Thyroid gland (tissue), 4 donors: ENCODE data around the gene STYXL1. TPM values are rescaled to one million over a fixed set of nuclear protein-coding genes. Genes with fewer than 3 reads are reported as not detected.
"Not testable (repeated sequence)": the region's sequence is repeated elsewhere in the genome, so short reads cannot be mapped to it uniquely, and the experiment has no call there.

Source experiments
- DNase-seq, 2 donors: peaks; one replicate each; pipeline ENCODE4 v3.0.0-alpha.2; 2019
- H3K27ac ChIP-seq, 3 donors: fragments of 200-600 bp; sonication (generic); 1 replicate in 2 of 3; 2 replicates in 1 of 3; pipeline ENCODE4 v1.5.1; 2016 to 2019; ENCODE audit warnings: mild to moderate bottlenecking in 1 of 3, moderate library complexity in 1 of 3
- H3K27me3 ChIP-seq: fragments of 200-600 bp; sonication (generic); one replicate; pipeline ENCODE4 v1.5.1; 2019
- H3K36me3 ChIP-seq, 2 donors: fragments of 200-600 bp; sonication (generic); one replicate each; pipeline ENCODE4 v1.5.1; 2016 to 2019
- H3K4me1 ChIP-seq, 2 donors: fragments of 200-600 bp; sonication (generic); one replicate each; pipeline ENCODE4 v1.5.1; 2017 to 2019
- H3K4me3 ChIP-seq, 3 donors: fragments of 200-600 bp; sonication (generic); replicated peaks in 1 of 3; 1 replicate in 2 of 3; 2 replicates in 1 of 3; pipeline ENCODE4 v1.5.1; 2016; ENCODE audit warnings: mild to moderate bottlenecking in 1 of 3
- H3K9me3 ChIP-seq: fragments of 200-600 bp; sonication (generic); one replicate; pipeline ENCODE4 v1.5.1; 2017
- CTCF ChIP-seq, 6 experiments: fragments of 200-600 bp in 3 of 6; fragments of 450-650 bp in 3 of 6; sonication (generic) in 3 of 6; IDR thresholded peaks; one replicate each; pipeline ENCODE4 v1.5.1; 2016 to 2019; ENCODE audit warnings: antibody characterized with exemption in 6 of 6, mild to moderate bottlenecking in 2 of 6, inconsistent platforms in 1 of 6, moderate library complexity in 1 of 6
- POLR2A ChIP-seq, 2 donors: fragments of 450-650 bp; IDR thresholded peaks; one replicate each; pipeline ENCODE4 v1.6.1; 2017; ENCODE audit warnings: antibody characterized with exemption in 2 of 2, mild to moderate bottlenecking in 2 of 2, moderate library complexity in 1 of 2
- WGBS, 2 donors: methylation state at CpG; one replicate each; pipeline ENCODE4 v1.1.5; 2017; 5-methylcytosine and 5-hydroxymethylcytosine counted together
- intact Hi-C: fragments of 100-400 bp; cut with DNase I; formaldehyde crosslinking; loops from one replicate; pipeline ENCODE4 v1.15.1; 2023
- total RNA-seq, 4 donors: library from RNA; depleted of rRNA; stranded (reverse); fragments of >200 nt; gene quantifications; one replicate each; pipeline ENCODE4 v1.2.3, GENCODE V29; 2016

The STYXL1 gene
- total RNA-seq, 4 donors from 2014 or later: 14.5 to 53.7 (median 29.1) TPM

GRCh38 chr7:76053461-76053860, 5.7 kb upstream of the STYXL1 start:
- intact Hi-C loops: no loop called here
- 77 to 83% methylated on average over 6 of the region's 6 CpGs for WGBS, 2 donors
- no peaks in the 10 kb centered on the region for H3K27me3 ChIP-seq
- TF ChIP-seq POLR2A (IDR thresholded peaks at IDR 0.05) (no peak), CTCF (IDR thresholded peaks at IDR 0.05) (no peak)
- DNase-seq: no peak
- peaks cover 6 to 13% of the 10 kb centered on the region in 2 donors for H3K4me1 ChIP-seq
- no peak overlapping the region for H3K27ac ChIP-seq
- H3K4me3 ChIP-seq: no peak overlapping the region
- H3K9me3 ChIP-seq: no peaks in the 10 kb centered on the region
- peaks cover 11 to 22% of the 10 kb centered on the region in 2 donors for H3K36me3 ChIP-seq

- H3K27me3 ChIP-seq, DNase-seq, H3K4me3 ChIP-seq, H3K9me3 ChIP-seq, intact Hi-C loops, H3K27ac ChIP-seq: not testable (repeated sequence)
- WGBS, 2 donors: 92 to 96% methylated on average over 8 of the region's 8 CpGs
- Histone ChIP-seq H3K36me3 (peaks cover 3 to 14% of the 10 kb centered on the region in 2 donors), H3K4me1 (peaks cover 6 to 13% of the 10 kb centered on the region in 2 donors)
Measured at GRCh38 chr7:76052681-76053080, 4.9 kb upstream of the STYXL1 start.

GRCh38 chr7:76051840-76052239, 4.0 kb upstream of the STYXL1 start:
- WGBS, 2 donors: 90 to 93% methylated on average over 4 of the region's 4 CpGs

GRCh38 chr7:76050545-76050944, 2.7 kb upstream of the STYXL1 start:
- Histone ChIP-seq H3K27me3 (no peaks in the 10 kb centered on the region), H3K27ac (no peak overlapping the region), H3K4me1 (peaks cover 6 to 19% of the 10 kb centered on the region in 2 donors), H3K9me3 (no peaks in the 10 kb centered on the region), H3K4me3 (no peak overlapping the region), H3K36me3 (peaks cover 0 to 2% of the 10 kb centered on the region in 2 donors)
- WGBS, 2 donors: 84 to 98% methylated on average over 5 of the region's 5 CpGs
- intact Hi-C loops: no loop called here
- TF ChIP-seq POLR2A (IDR thresholded peaks at IDR 0.05) (no peak), CTCF (IDR thresholded peaks at IDR 0.05) (no peak)
- DNase-seq: no peak

More at GRCh38 chr7:76051840-76052239, 4.0 kb upstream of the STYXL1 start:
- peaks cover 0 to 6% of the 10 kb centered on the region in 2 donors for H3K36me3 ChIP-seq
- TF ChIP-seq POLR2A (IDR thresholded peaks at IDR 0.05) (no peak), CTCF (IDR thresholded peaks at IDR 0.05) (no peak)
- no peaks in the 10 kb centered on the region for H3K9me3 ChIP-seq
- intact Hi-C loops: no loop called here
- H3K27me3 ChIP-seq: no peaks in the 10 kb centered on the region
- DNase-seq: no peak
- H3K4me3 ChIP-seq: no peak overlapping the region
- H3K4me1 ChIP-seq: peaks cover 6 to 14% of the 10 kb centered on the region in 2 donors
- H3K27ac ChIP-seq: no peak overlapping the region

GRCh38 chr7:76049295-76049694, 1.5 kb upstream of the STYXL1 start:
- TF ChIP-seq POLR2A (IDR thresholded peaks at IDR 0.05) (no peak), CTCF (IDR thresholded peaks at IDR 0.05) (no peak)
- H3K9me3 ChIP-seq: no peaks in the 10 kb centered on the region
- H3K4me1 ChIP-seq: peaks cover 6 to 19% of the 10 kb centered on the region in 2 donors
- peak overlapping the region in 2 of 3 donors; percentile 80 to 90 for H3K27ac ChIP-seq
- H3K4me3 ChIP-seq: peak overlapping the region in 1 of 3 donors; percentile 81
- 72 to 76% methylated on average over 6 of the region's 6 CpGs for WGBS, 2 donors
- intact Hi-C loops: no loop called here
- no peak for DNase-seq
- no peaks in the 10 kb centered on the region for H3K27me3 ChIP-seq
- no peaks in the 10 kb centered on the region for H3K36me3 ChIP-seq

- Histone ChIP-seq H3K4me1 (peaks cover 6 to 19% of the 10 kb centered on the region in 2 donors), H3K9me3 (no peaks in the 10 kb centered on the region), H3K27ac (peak overlapping the region; percentile 80 to 90 (median 86)), H3K27me3 (no peaks in the 10 kb centered on the region), H3K4me3 (peak overlapping the region; percentile 51 to 97 (median 81)), H3K36me3 (no peaks in the 10 kb centered on the region)
- WGBS, 2 donors: 0 to 3% methylated on average over 7 to 9 of the region's 9 CpGs
- intact Hi-C loops: no loop called here
- TF ChIP-seq POLR2A (IDR thresholded peaks at IDR 0.05) (no peak), CTCF (IDR thresholded peaks at IDR 0.05) (peak in 3 of 6 experiments; percentile 8 to 19 (median 16))
- peak; percentile 76 to 83 for DNase-seq
Measured at GRCh38 chr7:76048668-76048988, 828 bp upstream of the STYXL1 start.
